HUDEP-2 (cell line): ENCODE data around the gene CD40LG.

Experiments used
- DNase-seq, 76 experiments: peaks; one replicate each; lab custom pipeline; 2025; ENCODE audit not compliant: unreplicated experiment in 76 of 76; lab: John Stamatoyannopoulos, UW

Gene CD40LG

DNA sequence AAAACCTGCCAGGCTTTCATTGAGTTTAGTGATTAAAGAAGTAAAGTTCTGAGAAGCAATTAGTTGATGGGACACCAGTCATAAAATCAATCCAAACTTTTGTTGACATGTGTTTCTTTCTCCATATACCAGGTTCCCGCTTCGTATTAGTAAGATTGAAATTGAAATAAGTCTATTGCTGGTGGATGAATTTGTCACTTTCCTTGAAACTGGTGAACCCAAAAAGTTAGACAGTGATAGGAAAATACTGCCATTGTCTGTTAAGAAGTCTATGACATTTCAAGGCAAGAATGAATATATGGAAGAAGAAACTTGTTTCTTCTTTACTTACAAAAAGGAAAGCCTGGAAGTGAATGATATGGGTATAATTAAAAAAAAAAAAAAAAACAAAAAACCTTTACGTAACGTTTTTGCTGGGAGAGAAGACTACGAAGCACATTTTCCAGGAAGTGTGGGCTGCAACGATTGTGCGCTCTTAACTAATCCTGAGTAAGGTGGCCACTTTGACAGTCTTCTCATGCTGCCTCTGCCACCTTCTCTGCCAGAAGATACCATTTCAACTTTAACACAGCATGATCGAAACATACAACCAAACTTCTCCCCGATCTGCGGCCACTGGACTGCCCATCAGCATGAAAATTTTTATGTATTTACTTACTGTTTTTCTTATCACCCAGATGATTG, at the start of gene CD40LG:
Gene CD40LG (plus strand): TSS at position 482 of the 684 bp plus-strand sequence. CDS start 91 bp downstream, at position 573.
- no peak for DNase-seq

DNA sequence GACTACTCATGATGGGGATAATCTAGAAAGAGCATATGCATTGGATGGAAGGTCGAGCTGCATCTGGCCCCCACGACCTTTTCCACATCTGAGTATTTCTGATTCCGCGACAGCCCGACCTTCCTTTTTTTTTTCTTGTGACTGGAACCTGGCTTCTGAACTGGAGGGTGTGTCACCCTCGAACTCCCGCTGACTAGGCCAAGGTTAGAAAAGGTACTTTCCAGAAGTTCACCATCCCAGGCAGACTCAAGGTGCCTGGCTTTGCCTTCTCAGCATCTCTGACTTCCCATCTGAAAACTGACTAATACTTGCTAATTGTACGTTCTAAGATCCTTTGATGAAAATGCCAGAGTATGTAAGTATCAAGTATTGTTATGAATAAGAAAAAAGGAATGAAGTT, 49.3 kb upstream of the CD40LG start:
- DNase-seq, result no peak

DNA sequence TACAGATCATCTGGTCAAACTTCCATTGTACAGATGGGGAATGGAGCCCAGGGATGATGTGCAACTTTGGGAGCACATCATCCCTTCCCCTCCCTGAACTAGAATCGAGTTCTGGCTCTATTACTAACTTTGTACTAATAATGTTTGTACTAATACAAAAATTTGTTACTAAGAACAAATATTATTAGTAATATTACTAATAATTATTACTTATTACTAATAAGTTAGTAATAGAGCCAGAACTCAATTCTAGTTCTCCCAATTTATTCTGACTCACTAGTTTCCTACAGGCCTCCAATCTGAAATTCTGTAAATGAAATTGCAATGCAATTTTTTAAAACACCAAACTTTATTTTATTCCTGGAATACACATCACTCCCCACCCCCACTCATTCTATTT, 47.9 kb upstream of the CD40LG start:
- no peak for DNase-seq

DNA sequence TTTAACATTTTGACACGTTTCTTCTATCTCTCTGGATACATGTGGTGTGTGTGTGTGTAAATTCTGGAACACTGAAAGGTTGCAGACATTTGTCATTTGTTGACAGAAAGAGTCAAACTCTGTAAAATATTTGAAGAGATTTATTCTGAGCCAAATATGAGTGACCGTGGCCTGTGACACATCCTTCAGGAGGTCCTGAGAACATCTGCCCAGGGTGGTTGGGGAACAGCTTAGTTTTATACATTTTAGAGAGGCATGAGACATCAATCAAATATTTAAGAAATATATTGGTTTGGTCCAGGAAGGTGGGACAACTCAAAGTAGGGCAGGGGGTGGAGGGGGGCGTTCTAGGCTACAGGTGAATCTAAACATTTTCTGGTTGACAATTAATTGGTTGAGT, 40.7 kb upstream of the CD40LG start:
- no peak for DNase-seq

DNA sequence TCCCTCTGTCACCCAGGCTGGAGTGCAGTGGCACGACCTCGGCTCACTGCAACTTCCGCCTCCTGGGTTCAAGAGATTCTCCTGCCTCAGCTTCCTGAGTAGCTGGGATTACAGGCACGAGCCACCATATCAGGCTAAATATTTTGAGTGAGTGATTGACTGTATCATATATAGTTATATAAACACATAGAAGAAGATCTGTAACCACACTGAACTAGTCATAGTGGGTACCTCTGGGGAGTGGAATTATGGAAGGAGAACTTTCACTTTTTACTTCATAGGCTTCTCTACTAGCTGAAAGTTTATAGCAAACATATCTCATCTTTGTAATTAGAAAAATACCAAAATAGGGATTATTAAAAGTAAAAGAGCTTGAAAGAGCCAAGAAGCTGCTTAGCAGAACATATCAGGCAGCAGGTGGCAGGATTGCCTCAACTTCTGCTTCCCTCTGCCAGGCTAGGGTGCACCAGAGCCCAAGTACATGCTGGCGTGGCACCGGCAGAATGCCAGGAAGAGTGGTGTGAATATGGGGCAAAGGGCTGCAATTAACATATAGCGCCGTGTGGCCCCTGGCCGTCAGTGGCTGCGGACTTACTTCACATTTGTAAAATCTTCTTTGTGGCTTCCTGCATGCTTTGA, 39.5 kb upstream of the CD40LG start:
- DNase-seq, result peak in 40 of 76 experiments; percentile 0 to 36 (median 9)

DNA sequence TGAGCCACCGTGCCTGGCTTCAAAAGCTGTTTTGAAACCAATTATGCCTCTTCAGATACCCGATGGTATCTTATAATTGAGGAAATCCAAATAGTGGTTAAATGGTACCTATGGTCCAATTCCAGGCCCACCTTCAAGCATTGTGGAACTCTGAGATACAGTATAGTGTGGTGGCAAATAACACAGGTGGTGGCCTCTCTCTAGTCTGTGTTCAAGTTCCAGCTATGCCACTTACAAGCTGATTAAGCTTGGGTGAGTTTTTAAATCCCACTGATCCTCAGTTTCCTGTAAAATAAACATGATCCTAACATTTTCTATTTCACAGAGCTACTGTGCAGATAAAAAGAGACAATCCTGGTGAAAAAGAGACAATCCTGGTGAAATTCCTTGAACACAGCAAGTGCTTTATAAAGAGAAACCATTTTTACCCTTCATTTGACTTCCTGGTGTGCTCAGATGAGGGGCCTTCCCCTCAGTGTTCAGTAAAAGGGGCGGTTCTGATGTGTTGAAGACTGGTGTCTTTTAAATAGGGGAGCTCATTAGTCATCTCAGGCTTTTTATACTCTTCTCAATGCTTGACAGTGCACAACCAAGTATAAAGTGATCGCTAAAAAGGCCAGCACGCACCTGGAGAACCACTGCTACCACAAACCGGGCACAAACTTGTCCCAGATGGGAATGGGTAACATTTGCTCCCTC, 30.8 kb upstream of the CD40LG start:
- no peak for DNase-seq

DNA sequence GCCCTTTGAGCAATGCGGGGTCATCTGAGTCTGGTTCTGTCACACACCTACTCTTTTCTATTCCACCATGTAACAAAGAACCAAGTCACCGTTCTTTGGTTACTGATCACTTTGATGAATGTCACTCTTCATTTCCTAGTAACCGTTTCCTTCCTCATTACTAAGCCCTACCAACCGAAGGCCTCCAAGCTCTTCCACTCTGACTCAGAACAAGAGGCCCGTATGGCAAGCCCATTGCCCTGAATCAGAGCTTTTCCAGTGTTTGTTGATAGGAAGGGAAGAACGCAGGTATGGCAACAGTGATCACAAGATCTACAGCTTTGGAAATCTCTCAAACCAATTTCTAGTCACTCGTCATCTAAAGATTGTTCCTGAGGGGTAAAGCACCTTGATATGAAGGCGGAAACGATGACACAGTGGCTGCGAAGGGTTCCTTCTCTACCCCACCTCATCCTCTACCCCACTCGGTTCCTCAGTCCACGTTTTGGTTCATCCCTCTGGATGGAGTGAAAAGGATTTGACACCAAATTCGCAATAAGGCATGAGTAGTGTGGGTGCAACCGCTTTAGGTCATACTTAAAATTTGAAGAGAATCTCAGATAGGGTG, 28.0 kb upstream of the CD40LG start:
- no peak for DNase-seq

DNA sequence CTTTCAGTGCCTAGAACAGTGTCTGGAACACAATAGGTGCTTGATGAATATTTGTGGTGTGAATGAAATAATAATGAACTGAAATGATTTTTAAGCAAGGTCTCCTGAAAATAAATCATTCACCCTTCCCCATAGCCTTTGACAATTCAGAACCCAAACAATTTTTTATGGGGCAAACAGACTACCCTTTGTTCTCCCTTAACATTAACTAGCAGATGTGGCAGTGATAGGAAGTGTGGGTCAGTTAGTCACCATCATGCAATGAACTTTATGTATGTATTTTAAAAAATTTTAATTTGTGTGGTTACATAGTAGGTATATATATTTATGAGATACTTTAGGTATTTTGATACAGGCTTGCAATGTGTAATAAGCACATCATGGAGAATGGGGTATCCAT, 27.2 kb upstream of the CD40LG start:
- DNase-seq, result no peak

DNA sequence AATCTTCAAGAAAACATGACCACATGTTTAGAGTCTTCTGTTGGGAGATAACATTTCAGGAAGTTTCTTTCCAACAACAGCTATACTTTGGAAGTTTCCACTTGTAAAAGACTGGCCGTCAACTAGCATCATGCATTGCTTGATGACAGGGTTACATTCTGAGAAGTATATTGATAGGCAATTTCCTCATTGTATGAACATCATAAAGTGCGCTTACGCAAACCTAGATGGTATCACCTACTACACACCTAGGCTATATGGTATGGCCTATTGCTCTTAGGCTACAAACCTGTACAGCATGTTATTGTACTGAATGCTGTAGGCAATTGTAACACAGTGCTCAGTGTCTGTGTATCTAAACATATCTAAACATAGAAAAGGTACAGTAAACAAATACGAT, 25.4 kb upstream of the CD40LG start:
- DNase-seq, result no peak

DNA sequence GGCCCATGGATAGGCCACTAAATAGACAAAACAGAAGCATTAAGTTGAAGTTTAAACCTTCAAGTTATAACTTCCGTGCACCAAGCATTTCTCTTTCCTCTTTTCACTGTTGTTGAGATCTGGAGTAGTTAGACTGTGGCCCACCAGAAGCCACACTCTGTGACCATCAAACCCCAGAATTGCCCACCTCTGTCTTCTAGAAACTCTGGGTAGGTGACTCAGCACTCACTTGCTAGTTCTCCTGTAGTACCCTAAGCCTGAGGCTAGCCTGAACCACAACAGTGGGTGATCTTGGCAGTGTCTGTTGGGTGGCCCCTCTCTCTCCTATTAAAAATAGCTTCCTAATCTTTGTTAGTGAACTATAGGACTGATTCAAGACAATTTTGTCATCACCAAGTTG, 24.6 kb upstream of the CD40LG start:
- DNase-seq, result no peak

DNA sequence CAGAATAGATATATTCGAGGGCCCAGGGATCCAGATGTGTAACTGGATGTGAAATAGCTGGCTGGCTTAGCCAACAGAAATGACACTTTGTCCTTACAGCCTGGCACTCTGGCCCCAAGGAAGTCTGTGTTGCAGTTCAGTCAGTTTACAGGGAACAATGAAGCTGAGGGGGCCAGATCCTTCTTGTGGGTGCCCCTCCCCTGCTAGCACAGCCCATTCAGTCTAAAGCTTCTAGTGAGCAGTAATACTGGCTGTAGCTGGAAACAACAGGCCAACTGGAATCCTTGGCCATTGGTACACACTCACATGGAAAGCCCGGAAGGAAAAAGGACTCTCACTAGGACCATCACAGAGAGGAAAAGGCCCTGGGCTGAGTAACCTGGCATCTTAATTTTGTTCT, 22.7 kb upstream of the CD40LG start:
- no peak for DNase-seq

DNA sequence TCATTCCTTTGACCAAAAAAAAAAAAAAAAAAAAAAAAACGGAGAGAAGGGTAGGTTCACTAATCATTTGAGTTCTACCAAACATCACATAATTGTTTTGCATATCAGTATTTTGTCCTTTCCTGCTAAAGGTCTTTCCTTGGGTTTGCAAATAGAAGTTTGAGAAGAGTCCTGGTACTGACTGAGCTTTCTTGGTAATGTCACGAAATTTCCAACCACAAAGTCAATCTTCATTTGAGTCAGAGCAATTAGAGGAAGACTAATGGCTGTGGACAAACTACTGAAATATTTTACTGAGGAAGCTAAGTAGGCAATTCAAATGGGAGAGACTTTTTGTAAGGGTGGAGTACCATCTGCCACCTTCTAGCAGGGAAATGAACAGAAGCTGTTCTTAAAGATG, 21.7 kb upstream of the CD40LG start:
- DNase-seq, result no peak

DNA sequence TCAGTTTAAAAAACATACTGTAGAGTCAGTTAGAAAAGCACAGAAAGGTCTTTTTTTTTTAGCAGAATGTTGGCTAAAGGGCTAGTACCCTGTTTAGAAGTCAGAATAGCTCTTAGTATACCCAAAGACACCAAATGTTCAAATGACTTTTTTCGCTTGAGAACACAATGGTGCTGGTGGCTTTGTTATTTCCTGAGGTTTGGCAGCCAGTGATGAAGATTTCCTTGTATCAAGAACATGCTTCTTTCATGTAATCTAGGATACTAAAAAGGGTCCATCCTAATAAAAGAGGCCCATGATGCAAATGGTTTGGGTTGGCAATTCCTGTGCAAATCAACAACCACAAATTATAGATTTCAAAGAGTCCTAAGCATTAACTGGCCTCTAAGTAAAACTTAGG, 21.1 kb upstream of the CD40LG start:
- no peak for DNase-seq

DNA sequence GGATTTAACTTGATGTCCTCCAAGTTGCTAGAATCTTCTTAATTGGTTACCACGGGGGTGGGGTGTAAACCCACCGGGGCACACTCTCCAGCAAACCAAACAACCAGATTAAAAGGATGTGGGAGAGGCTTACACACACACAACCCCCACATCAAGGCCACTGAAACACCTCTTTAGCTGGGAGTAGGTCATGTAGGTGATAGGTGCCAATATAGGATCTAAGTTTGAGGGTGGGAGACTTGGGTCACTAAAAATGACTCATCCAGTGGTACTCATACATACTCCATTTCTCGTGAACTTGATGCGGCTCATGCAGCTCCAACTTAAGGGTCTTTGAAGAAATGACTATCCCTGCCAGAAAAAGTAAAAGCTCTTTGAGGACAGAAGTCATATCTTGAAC, 20.5 kb upstream of the CD40LG start:
- DNase-seq, result no peak

DNA sequence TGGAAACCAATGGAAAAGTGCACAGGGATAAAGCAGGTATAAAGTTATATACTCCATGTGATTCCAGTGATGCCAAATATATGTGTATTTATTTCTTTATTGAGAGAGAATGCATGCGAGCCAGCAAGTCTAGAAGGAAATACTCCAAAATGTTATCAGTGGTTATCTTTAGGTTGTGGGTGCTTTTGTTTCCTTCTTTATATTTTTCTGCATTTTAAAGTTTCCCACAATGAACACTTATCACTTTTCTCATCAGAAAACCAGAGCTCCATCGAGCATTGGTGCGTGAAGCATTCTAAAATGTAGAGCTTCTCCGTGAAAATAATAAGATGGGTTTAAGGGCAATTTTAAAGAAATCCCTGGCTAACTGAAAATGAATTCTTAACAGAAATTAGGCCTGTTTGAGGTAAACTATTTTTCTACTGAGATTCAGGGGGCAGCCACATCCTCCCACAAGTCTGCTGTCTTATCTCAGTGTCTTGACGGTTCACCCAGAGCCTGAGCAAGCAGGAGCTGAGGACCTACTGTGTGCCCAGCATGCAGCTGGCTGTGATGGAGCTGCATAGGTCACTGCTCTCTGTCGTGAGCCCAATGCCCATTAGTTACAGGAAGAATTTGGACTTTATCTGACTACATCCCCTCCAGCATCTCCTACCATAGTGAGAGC, 18.7 kb upstream of the CD40LG start:
- DNase-seq, result no peak

DNA sequence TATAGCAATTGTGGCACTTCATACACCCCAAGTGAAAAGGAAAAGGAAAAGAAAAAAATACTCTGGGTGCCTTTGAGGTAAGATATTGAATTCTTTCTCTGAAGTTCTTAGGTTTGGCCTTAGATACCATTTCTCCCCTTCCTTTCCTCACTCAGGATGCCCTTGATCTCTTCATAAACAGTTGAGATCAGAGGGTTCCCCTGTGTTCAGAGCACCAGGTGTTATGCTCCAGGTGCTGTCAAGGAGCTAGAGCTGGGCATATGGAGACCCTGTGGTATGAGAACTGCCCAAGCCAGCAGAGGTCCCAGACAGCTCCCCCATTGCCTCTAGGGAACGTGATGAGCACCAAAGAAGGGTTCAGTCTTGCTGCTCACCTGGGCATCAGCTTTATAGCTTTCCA, 17.1 kb upstream of the CD40LG start:
- no peak for DNase-seq

DNA sequence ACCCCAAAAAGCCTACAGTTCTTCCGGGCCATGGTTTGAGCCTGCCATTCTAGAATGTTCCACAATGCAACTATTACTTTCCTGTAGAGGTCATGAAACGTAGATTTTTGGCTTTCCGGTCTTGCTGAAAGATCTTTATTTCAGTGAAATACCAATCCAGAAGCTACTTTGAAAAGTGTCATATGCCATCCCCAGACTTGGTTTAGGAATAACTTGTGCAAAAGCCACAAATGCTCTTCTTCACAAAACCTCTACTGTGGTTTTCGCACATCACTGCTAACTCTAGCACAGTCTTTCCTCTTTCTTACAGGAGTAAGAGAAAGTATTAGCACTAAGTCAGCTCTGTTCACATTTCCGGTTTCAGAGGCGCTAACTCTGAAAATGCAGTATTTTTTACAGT, 12.7 kb upstream of the CD40LG start:
- DNase-seq, result no peak

DNA sequence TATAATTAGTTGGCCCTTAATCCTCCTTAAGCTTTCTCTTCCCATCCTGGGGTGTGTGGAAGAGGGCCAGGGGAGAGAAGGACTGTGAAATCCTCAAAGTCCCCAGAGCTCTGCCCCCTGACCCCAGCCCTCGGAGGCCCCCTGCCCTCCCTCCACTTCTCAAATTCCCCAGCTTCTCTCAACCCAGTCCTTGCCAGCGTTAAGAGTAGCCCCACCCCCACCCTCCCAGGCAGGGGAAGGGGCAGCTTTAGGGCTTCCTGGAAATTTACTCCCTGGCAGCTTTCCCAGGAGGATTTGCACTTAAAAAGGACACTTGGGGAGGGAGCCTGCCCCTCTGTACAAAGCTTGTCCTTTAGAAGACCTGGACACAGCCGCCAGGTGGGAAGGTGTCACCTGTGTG, 11.8 kb upstream of the CD40LG start:
- DNase-seq, result no peak

DNA sequence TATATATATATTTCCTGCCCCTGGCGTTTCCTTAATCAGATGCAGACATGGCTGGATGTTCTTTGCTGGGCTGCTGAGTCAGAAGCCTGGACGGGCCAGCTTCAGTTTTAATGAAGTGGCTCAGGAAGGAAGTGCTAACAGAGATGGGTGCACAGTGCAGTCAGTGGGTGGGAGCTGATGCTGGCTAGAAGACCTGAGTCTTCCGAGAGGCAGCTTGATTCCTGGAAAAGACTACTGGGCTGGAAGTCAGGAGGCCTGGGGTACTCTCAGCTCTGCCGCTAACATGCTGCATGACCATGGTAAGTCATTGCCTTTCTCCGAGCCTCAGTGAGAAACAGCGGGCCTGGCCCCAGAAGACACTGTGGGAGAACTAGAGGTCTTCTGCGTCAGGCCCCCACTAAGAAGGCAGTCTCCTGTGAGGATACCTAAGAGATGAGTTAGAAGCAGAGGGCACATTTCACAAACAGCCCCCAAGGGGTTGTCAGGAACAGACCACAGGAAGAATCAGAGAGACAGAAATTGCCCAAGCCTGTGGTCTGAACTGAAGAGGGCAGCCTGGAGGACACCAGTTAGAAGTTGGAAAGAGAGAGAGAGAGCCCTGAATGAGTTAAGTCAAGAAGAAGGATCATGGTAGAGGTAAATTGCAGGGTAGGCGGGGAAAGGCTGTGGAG, 8.3 kb upstream of the CD40LG start:
- no peak for DNase-seq

DNA sequence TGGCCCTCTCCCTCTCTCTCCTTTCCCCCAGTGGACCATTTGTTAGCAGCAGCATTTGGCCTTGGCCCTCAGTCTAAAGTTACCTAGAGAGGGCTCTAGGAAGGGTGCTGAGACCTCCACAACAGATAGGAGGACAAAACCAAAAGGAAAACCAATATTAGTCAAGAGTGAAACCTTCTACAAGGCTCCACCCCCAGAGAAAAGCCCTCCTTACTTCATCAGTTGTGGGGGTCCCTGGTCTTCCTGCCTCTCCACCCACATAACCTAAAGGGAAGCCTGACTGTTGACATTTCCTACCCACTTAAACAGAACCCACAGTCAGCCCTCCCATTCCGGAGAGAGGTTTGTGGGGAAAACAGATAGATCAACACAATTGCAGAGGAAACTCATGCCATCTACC, 4.7 kb upstream of the CD40LG start:
- DNase-seq, result no peak
